ENCODE data around the gene CPS1.

- TF ChIP-seq CTCF (conservative IDR thresholded peaks at IDR 0.05 in 1 of 2, IDR thresholded peaks at IDR 0.05 in 1 of 2; ENCODE audit: extremely low read depth in 1 of 2, insufficient read depth in 1 of 2, low read depth in 1 of 2, low read length in 2 of 2) (no peak), EZH2 (IDR thresholded peaks at IDR 0.05; ENCODE audit: borderline replicate concordance, low read length) (no peak)
Measured at GRCh38 chr2:210642333-210642732, 85.9 kb downstream of the CPS1 start.
